ENCODE results near the gene MUC21.
"Not testable (repeated sequence)": the region's sequence is repeated elsewhere in the genome, so short reads cannot be mapped to it uniquely, and the experiment has no call there.

MUC21 gene

DNA sequence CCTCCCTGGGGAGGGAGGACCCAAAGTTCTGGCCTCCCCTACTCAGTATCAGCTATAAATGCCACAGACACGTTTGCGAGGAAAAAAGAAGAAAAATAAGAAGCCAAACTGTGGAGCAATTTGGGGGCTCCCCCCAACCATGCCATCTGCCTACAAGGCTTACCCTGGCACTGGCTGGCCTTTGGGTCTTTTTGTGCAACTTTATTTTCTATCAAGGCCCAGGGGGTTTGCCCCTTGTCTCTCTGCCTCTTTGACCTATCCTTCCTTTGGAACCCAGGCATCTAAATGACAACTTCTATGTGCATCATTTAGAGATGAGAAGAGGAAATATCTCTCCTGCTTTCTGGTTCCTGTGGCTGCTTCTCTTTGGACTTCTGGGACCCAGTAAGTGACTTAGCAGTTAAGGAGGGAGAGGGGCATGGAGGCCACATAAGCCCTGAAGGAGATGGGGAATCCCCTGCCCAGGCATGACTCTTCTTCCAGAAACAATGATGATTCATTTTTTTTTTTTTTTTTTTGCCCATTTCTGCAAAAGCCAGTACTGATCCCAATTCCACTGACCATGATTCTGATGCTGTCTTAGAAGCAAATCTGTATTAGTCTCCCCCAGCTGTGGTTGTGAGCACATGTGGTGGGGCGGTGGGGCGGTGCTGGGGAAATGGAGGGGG lies 27.0 kb downstream of the MUC21 start, which contains the start of gene MUC22:
TSS of gene MUC22 (plus strand) at position 82 of the 668 bp plus-strand sequence. CDS start at position 315, 233 bp downstream.
- DNase-seq, result peak; percentile 53

DNA sequence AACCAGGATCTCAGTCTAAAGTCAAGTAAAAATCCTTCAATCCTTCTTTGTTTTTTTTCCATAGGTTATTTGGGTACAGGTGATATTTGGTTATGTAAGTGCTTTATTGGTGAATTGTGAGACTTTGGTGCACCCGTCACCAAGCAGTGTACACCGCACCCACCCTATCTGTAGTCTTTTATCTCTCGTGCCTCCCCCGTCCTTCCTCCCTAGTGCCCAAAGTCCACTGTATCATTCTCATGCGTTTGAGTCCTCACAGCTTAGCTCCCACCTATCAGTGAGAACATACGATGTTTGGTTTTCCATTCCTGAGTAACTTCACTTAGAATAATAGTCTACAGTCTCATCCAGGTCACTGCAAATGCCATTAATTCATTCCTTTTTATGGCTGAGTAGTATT lies 27.6 kb downstream of the MUC21 start:
- DNase-seq, result no peak

DNA sequence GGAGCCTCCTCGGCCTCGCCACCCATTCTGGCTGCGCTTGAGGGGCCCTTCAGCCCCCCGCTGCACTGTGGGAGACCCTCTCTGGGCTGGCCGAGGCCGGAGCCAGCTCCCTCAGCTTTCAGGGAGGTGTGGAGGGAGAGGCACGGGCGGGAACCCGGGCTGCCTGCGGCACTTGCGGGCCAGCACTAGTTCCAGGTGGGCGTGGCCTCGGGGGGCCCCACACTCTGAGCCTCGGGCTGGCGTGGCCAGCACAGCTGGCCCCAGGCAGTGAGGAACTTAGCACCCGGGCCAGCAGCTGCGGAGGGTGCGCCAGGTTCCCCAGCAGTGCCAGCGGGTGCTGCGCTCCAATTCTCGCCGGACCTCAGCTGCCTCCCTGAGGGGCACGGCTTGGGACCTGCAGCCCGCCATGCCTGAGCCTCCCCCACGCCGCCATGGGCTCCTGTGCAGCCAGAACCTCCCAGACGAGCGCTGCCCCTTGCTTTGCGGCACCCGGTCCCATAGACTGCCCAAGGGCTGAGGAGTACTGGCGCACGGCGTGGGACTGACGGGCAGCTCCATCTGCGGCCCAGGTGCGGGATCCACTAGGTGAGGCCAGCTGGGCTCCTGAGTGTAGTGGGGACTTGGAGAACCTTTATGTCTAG lies 33.3 kb downstream of the MUC21 start:
- DNase-seq, result no peak

DNA sequence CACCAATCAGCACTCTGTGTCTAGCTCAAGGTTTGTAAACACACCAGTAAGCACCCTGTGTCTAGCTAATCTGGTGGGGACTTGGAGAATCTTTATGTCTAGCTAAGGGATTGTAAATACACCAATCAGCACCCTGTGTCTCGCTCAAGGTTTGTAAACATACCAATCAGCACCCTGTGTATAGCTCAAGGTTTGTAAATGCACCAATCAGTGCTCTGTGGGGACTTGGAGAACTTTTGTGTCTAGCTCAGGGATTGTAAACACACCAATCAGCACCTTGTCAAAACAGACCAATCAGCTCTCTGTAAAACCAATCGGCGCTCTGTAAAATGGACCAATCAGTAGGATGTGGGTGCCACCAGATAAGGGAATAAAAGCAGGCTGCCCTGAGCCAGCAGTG lies 33.9 kb downstream of the MUC21 start:
- not testable (repeated sequence) for DNase-seq

DNA sequence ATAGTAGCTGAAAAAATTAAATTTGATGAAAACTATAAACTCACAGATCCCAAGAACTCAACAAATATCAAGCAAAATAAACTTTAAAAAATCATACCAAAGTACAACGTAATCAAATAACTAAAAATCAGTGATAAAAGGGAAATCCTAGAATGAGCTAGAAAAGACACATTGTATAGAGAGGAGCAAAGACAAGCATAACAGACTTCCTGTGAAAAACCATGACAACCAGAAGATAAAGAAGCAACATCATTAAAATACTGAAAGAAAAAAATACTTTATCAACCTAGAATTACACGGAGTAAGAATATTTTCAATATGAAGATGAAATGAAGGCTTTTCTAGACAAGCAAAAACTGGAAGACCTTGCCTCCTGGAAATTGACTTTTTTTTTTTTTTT lies 36.5 kb downstream of the MUC21 start:
- no peak for DNase-seq

DNA sequence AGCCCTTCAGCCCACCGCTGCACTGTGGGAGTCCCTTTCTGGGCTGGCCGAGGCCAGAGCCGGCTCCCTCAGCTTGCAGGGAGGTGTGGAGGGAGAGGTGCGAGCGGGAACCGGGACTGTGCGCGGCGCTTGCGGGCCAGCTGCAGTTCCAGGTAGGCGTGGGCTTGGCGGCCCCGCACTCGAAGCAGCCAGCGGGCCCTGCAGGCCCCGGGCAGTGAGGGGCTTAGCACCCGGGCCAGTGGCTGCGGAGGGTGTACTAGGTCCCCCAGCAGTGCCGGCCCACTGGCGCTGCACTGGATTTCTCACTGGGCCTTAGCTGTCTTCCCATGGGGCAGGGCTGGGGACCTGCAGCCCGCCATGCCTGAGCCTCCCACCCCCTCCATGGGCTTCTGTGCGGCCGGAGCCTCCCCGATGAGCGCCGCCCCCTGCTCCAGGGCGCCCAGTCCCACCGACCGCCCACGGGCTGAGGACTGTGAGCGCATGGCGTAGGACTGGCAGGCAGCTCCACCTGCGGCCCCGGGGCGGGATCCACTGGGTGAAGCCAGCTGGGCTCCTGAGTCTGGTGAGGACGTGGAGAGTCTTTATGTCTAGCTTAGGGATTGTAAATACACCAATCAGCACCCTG lies 37.2 kb downstream of the MUC21 start:
- not testable (repeated sequence) for DNase-seq

DNA sequence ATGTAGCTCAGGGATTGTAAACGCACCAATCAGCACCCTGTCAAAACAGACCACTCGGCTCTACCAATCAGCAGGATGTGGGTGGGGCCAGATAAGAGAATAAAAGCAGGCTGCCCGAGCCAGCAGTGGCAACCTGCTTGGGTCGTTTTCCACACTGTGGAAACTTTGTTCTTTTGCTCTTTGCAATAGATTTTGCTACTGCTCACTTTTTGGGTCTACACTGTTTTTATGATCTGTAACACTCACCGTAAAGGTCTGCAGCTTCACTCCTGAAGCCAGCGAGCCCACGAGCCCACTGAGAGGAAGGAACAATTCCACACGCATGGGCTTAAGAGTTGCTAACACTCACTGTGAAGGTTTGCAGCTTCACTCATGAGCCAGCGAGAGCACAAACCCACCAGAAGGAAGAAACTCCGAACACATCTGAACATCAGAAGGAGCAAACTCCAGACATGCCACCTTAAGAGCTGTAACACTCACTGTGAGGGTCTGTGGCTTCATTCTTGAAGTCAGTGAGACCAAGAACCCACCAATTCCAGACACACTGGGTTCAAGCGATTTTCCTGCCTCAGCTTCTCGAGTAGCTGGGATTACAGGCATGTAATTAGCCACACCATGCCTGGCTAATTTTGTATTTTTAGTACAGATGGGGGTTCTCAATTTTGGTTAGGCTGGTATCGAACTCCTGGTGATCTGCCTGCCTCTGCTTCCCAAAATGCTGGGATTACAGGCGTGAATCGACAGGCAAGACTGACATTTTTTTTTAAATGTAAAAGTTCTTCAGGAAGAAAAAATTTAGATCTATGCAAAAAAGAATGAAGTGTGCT lies 38.4 kb downstream of the MUC21 start:
- not testable (repeated sequence) for DNase-seq

DNA sequence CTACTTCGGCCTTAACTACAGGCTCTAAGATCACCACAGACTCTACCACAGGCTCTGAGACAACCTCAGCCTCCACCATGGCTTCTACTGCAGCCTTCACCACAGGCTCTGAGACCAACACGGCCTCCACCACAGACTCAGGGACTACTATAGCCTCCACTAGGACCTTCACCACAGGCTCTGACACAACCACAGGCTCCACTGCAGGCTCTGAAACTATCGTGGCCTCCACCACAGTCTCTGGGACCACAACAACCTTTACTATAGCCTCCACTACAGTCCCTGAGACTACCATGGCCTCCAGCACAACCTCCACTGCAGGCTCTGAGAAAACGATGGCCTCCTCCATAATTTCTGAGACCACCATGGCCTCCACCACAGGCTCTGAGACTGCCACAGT lies 42.1 kb downstream of the MUC21 start:
- no peak for DNase-seq

DNA sequence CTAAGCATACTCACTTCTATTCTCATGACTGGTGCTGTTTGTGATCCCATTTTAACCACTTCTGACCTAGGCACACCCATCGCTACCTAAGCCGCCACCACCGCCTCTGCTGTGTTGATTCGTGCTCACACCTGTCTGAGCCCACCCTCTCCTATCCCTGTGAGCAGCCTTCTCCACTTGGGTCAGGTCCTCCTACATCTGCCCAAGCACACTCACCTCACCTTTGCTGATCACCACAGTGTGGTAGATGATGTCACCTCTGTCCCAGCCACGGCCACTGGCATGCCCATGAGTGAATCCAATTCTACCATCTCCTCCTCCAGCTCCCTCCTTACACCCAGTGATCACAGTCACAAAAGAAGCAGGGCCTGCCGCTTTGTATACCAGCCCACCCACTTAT lies 47.6 kb downstream of the MUC21 start:
- DNase-seq, result no peak

DNA sequence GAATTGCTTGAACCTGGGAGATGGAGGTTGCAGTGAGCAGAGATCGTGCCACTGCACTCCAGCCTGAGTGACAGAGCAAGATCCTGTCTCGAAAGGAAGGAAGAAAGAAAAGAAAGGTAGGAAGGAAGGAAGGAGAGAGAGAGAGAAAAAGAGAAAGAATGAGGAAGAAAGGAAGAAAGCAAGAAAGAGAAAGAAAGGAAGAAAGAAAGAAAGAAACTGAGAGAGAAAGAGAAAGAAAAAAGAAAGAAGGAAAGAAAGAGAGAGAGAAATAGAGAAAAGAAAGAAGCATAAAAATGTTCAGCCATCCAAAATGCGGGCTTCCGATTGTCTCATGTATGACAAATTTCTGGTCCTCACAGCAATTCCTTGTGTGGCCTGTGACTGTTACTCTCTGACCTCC lies 49.6 kb downstream of the MUC21 start:
- no peak for DNase-seq

DNA sequence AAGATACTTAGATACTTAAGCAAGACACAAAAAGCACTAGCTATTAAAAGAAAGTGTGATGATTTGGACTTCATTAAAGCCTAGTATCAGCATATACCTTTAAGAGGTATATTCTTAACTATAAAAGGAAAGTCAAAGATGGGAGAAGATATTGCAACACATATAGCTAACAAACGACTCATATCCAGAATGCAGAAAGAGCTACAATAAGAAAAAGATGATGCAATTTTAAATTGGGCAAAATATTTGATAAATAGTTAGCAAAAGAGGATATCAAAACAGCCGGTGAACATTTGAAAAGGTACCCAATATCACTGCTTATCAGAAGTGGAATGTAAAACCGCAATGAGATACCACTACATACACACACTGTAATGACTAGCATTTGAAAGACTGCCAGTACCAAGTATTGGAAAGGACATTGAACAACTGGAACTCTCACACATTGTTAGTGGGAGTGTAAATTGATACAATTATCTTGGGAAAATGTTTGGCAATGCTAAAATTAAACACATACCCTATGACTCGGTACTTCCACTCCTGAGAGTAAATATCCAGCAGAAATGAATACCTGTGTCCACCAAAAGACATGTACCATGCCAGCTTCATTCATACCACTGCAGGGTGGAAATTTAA lies 52.5 kb downstream of the MUC21 start:
- DNase-seq, result peak; percentile 18

DNA sequence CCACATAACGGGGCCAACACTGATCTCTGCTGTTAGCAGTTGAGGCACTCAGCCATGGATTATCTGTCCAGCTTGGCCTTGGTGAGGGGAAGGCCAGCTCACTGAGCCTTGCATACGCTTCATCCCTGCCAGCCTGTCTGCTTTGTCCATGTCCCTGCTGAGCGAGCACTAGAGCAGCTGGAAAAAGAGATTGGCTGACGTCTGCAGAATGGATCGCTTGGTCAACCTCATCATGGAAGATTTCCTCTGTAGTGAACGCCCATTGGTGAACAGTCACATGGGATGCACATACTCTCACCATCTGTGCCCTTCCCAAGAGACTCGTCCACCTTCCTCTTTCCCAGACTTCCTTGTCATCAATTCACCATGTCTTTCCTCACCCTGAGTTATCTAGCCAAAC lies 53.7 kb downstream of the MUC21 start:
- DNase-seq, result peak; percentile 49

DNA sequence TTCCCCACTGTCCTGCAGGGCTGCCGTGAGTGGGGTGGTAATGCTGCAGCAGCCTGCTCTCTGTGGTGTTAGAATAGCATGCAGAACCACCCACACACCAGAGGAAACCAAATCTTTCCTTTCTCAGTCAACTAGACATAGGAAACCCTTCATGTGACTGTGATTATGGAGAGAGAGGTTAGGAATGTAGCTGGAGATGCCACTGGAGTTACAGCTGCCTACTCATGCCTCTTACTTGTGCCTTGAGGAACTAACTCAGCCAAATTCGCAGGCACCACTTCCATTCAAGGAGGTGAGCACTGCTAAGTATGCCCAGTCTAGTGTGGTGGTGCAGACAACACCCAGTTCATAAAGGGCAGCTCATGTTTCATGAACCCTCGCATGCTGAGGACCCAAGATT lies 54.2 kb downstream of the MUC21 start:
- peak; percentile 82 for DNase-seq

DNA sequence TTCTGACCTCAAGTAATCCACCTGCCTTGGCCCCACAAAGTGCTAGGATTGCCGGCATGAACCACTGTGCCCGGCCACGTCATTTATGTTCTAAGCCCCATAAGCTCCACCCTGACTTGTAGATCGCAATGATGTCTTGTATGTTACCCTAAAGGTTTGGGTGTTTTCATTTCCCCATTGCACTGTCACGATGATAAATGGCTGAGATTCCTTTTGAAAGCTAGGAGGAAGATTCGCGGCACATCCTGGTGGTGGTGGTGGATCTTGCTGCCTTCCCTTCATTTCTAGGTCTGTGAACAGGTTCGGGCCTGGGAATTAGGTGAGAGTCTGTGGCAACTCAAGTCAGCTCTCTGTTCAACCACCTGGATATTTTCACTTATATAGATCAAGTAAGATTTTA lies 55.0 kb downstream of the MUC21 start:
- DNase-seq, result no peak
